SH-SY5Y (cell line): ENCODE results near the gene ACP3.

Experiments used
- GATA2 ChIP-seq: IDR thresholded peaks from 2 replicates; pipeline ENCODE4 v1.6.1; 2011; ENCODE audit warnings: mild to moderate bottlenecking, low read depth, low read length
- GATA3 ChIP-seq: IDR thresholded peaks from 2 replicates; pipeline ENCODE4 v1.6.1; 2011; ENCODE audit warnings: low read depth, mild to moderate bottlenecking, low read length, moderate library complexity

ACP3 gene

GRCh38 chr3:132317229-132317948 is at the start of gene ACP3:
ACP3 (plus strand) TSS chr3:132317407; CDS start chr3:132317457, 50 bp downstream.
- no peak for TF ChIP-seq GATA2
- TF ChIP-seq GATA3, result no peak

- TF ChIP-seq GATA2 (no peak), GATA3 (no peak)
These were observed 48.3 kb upstream of the ACP3 start for GRCh38 chr3:132268956-132269355.

GRCh38 chr3:132273036-132273435 is 44.2 kb upstream of the ACP3 start:
- TF ChIP-seq GATA3 (no peak), GATA2 (no peak)

- no peak for TF ChIP-seq GATA3
- TF ChIP-seq GATA2, result no peak
These were observed 40.8 kb upstream of the ACP3 start for GRCh38 chr3:132276228-132276906.

GRCh38 chr3:132279030-132279429 is 38.2 kb upstream of the ACP3 start:
- no peak for TF ChIP-seq GATA2
- TF ChIP-seq GATA3, result no peak

GRCh38 chr3:132283440-132283839 is 33.8 kb upstream of the ACP3 start:
- TF ChIP-seq GATA3 (no peak), GATA2 (no peak)

- TF ChIP-seq GATA2, result no peak
- TF ChIP-seq GATA3, result no peak
These were observed 33.2 kb upstream of the ACP3 start for GRCh38 chr3:132283916-132284405.

- TF ChIP-seq GATA2 (no peak), GATA3 (no peak)
These were observed 32.2 kb upstream of the ACP3 start for GRCh38 chr3:132284781-132285619.

GRCh38 chr3:132285620-132285945 is 31.6 kb upstream of the ACP3 start:
- TF ChIP-seq GATA3 (no peak), GATA2 (no peak)

- TF ChIP-seq GATA3 (no peak), GATA2 (no peak)
These were observed 31.2 kb upstream of the ACP3 start for GRCh38 chr3:132286035-132286434.

- no peak for TF ChIP-seq GATA2
- TF ChIP-seq GATA3, result no peak
These were observed 28.9 kb upstream of the ACP3 start for GRCh38 chr3:132288357-132288756.

GRCh38 chr3:132289316-132289715 is 27.9 kb upstream of the ACP3 start:
- TF ChIP-seq GATA3, result no peak
- no peak for TF ChIP-seq GATA2

- TF ChIP-seq GATA2 (no peak), GATA3 (no peak)
These were observed 26.4 kb upstream of the ACP3 start for GRCh38 chr3:132290833-132291232.

- TF ChIP-seq GATA2, result no peak
- TF ChIP-seq GATA3, result no peak
These were observed 25.2 kb upstream of the ACP3 start for GRCh38 chr3:132292042-132292441.

- TF ChIP-seq GATA3, result no peak
- TF ChIP-seq GATA2, result no peak
These were observed 24.0 kb upstream of the ACP3 start for GRCh38 chr3:132293251-132293650.
